LNCAP (cell line): ENCODE results near the gene PDZD2.

ENCODE experiments used
- CTCF ChIP-seq: fragments of 450-650 bp; IDR thresholded peaks from 2 replicates; pipeline ENCODE4 v1.5.1; 2017; ENCODE audit warnings: mild to moderate bottlenecking

PDZD2 gene

GRCh38 chr5:31607546-31607945 is 31.4 kb upstream of the PDZD2 start:
- no peak for TF ChIP-seq CTCF

GRCh38 chr5:31611002-31611401 is 27.9 kb upstream of the PDZD2 start:
- no peak for TF ChIP-seq CTCF

GRCh38 chr5:31613651-31614050 is 25.3 kb upstream of the PDZD2 start:
- TF ChIP-seq CTCF, result no peak

DNA sequence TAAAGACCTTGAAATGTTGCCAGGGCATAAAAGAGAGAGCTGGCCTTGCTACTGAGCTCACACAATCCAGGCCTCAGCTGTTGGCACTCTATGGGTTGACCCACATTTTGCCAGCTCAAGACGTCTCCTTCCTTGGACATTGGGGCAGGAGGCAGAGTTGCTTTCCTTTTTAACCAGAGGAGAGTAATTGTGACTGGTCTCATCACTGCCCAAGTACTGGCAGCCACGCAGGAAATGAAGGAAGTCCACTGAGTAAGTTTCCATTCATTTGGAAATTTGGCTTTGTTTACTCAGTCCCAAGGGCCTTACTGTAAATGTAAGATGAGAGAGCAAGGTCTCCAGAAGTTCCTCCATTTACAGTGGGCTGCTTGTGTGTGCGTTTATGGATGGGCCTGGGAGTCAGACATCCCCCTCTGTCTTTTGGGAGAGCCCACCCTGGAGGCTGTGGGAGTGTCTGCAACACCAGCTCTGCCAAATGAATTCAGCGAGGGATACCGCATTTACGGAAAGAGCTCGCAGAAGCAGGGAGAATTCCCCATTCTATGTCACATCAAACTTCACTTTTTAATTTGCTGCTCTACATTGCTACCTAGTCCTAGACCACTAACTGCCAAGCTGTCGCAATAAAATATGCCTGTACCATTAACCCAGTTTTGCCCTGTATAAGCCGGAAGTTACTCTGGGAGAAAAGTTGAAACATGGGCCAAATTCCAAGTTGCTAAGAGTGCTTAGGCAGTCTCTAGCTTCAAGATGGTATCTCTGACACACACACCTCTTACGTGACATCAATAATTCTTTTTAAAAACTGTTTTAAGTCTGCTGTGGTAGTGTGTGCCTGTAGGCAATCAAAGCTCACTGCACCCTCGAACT is 24.5 kb upstream of the PDZD2 start:
- TF ChIP-seq CTCF, result no peak

GRCh38 chr5:31617867-31618266 is 21.1 kb upstream of the PDZD2 start:
- no peak for TF ChIP-seq CTCF

GRCh38 chr5:31620026-31620425 is 18.9 kb upstream of the PDZD2 start:
- no peak for TF ChIP-seq CTCF

DNA sequence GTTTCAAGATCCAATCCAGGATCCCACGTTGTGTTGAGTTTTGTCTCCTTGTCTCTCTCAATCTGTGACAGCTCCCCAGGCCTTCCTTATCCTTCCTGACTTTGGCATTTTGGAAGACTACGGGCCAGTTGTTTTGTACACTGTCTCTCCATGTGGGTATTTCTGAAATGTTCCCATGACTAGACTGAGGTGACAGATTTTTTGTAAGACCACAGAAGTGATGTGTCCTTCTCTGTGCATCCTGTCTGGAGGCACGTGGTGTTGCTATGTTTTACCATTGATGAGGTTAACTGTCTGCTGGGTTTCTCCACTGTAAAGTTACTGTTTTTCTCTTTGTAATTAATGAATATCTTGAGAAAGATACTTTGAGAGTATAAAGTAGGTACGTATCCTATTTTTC is 15.7 kb upstream of the PDZD2 start:
- no peak for TF ChIP-seq CTCF
